Measurements from ENCODE around the gene ST6GAL2.
A peak's percentile ranks its signal among the peaks of the same experiment; 100 is the strongest.

Gene ST6GAL2, protein sequence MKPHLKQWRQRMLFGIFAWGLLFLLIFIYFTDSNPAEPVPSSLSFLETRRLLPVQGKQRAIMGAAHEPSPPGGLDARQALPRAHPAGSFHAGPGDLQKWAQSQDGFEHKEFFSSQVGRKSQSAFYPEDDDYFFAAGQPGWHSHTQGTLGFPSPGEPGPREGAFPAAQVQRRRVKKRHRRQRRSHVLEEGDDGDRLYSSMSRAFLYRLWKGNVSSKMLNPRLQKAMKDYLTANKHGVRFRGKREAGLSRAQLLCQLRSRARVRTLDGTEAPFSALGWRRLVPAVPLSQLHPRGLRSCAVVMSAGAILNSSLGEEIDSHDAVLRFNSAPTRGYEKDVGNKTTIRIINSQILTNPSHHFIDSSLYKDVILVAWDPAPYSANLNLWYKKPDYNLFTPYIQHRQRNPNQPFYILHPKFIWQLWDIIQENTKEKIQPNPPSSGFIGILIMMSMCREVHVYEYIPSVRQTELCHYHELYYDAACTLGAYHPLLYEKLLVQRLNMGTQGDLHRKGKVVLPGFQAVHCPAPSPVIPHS

GRCh38 chr2:106885971-106886915 lies at the start of gene ST6GAL2:
TSS of gene ST6GAL2 (minus strand) at chr2:106886167. CDS start at chr2:106843977, 42,190 bp downstream.
- DNase-seq = peak; percentile 59

GRCh38 chr2:106932644-106933043 lies 46.7 kb upstream of the ST6GAL2 start:
- no peak for DNase-seq

DNA sequence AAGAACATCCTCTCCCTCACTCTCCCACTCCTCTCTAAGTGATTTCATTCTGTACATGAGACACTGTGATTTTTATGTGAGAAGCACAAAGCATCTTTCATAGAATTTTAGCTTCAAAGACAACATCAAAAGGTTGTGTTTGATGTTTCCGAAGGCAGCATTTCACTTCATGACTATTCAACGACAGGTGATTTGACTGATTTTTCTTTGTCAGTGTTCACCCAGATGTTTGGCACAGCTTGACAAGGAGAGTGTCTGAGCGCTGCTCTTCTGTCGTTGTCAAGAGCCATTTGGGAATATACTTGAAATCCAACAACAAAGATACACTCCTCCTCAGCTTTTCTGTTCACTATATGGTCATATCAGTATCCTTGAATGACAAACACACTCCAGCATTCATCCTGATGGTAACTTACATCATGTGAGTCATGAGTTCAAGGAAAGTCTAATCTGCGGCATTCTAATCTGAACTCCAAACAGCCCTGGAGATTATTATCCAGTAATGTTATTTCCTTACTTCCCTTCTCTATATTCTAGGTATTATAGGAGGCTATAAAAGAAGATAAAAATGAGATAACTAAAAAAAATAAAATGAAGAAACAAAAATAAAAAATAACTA lies 45.9 kb upstream of the ST6GAL2 start:
- DNase-seq = no peak

GRCh38 chr2:106921451-106921850 lies 35.5 kb upstream of the ST6GAL2 start:
- DNase-seq = no peak

DNA sequence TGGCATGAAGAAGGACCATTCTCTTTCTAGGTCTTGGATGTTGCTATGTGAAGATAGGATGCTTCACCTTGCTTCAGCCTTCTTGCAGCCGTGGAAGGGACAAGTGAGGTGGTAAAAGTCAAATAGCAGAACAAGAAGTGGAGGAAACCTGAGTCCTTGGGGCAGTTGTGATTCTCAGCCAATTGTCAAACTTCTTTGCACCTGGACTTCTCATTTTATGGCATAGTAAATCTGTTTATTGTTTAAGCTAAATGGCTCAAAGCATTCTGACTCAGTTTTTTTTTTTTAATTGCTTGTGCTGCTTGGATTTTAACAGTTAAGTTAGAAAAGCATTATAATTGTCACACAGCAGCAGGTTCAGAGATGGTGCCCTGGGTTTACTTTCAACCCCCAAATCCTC lies 33.0 kb upstream of the ST6GAL2 start:
- peak; percentile 12 for DNase-seq

DNA sequence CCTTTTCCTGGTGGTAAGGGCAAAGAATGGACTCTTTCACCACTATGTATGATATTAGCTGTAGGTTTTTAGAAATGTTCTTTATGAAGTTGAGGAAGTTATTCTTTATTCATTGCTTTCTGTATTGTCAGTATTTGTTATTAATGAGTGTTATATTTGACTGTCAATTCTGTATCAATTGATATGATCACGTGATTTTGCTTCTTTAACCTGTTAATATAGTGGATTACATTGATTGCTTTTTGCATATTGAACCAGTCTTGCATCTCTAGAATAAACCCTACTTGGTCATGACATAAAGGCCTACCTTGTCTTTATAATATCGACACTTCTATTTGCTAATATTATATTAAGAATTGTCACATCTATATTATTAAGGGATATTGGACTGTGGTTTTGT lies 18.3 kb upstream of the ST6GAL2 start:
- DNase-seq = no peak

- no peak for DNase-seq
These were observed 14.0 kb upstream of the ST6GAL2 start for GRCh38 chr2:106899786-106900530.

DNA sequence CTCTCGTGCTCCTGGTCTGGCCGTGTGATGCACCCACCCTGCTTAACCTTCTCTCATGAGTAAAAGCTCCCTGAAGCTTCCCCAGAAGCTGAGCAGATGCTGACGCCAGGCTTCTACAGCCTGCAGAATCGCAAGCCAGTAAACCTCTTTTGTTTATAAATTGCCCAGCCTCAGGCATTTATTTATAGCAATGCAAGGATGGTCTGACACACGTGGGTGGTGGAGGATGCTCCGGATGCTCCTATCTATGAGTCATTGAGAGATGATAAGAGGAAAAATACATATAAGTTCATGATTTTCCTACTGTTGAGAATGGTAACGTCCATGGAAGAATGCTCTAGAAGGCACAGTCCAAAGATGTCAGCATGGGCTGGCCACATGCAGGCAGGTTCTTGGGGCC lies 8.6 kb upstream of the ST6GAL2 start:
- no peak for DNase-seq

DNA sequence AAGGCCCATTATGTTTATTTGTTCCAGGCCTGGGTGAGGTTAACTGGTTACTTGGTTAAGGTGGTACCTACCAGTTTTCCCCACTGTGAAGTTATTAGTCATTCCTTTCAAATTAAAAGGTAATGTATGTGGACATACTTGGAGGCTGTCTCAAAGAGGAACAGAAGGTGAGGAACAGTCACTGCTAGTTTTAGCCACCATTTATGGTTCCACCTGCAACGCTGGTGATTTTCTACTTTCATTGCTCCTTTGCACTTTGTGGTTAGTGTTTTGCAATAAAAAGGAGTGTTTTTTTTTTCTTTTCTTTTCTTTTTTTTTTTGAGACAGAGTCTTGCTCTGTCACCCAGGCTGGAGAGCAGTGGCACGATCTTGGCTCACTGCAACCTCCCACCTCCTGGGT lies 6.1 kb upstream of the ST6GAL2 start:
- DNase-seq = no peak

DNA sequence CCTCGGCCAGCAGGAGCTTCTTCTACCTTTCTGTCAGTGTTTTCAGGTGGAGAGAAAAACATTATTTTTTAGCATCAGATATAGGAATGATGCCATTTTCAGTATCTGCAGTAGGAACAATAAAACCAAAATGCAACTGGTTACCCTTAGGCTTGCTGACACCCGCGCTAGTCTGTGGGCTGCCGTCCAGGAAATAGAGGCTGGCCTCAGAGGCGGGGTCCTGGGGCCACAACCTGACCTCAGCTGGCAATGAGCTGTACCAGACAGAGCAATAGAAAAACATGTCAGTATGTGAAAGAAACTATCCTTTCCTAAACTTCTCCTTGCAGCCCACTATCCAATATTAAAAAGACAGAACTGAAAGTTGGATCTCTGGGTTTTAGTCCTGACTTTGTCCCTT lies 4.6 kb upstream of the ST6GAL2 start:
- DNase-seq = no peak

DNA sequence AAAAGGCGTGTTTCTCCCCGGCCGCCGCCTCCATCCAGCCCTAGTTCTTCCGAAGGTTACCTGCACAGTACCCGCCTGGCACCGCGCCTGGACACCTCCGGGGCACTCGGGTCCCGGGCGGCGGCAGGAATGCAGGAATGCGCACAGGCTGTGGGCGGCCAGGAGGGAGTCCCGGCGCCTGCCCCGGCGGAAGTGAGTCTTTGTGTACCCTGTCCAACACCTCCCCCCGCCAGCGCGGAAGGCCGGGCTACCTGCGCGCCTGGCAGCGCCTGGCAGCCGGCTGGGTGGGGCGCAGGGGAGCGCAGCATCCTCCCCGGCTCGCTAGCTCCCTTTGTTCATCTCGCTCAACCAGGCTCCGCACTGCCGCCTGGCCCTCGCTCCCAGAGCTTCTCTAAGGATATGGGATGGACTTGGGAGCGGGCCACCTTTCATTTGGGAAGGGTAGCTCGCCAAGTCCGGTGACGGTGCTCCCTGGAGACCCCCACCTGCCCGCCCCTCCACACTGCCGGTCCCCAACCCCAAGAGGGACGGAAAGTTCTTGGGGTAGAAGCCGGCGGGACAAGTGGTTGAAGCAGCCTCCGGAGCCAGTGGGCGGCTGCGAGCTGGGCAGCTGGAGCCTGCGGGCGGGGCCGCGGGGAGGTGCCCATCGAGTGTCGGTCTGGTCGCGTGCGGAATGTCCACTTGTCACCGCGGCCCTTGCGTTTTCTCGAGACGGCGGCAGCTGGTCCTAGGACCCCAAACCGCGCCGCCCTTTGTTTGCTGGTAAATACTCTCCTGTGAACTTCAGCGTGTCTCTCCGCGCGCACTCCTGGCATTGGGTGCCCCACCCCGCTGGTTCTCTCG lies 1.2 kb upstream of the ST6GAL2 start:
- peak; percentile 69 for DNase-seq

DNA sequence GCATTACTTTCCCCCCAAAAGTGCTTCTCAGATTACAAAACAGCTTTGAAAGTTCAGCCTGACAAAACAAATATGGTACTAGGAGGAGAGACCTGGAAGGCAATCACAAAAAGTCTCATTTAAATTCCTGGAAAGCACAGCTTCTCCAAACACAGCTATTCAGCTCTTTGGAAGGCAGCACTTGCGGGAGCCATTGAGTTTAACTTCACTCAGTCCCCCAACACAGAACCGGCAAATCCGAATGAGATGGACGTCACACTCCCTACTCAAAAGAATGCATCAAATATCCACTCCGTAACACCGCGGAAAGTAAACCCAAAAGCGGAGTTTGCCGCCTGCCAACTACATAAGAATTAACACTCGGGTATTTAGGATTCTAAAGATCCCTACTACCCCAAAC lies 638 bp downstream of the ST6GAL2 start:
- DNase-seq = peak; percentile 50

- peak; percentile 16 for DNase-seq
These were observed 3.3 kb downstream of the ST6GAL2 start for GRCh38 chr2:106882673-106883072.

DNA sequence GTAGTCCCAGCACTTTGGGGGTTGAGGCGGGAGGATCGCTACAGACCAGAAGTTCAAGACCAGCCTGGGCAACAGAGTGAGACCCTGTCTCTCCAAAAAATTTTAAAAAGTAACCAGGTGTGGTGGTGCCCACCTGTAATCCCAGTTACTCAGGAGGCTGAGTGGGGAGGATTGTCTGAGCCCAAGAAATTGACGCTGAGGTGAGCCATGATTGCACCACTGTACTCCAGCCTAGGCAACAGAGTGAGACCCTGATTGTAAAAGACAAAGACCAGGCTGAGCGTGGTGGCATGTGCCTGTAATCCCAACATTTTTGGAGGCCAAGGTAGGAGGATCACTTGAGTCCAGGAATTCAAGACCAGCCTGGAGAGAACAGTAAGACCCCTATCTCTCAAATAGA lies 7.8 kb downstream of the ST6GAL2 start:
- no peak for DNase-seq

- DNase-seq = no peak
These were observed 9.3 kb downstream of the ST6GAL2 start for GRCh38 chr2:106876699-106877098.

DNA sequence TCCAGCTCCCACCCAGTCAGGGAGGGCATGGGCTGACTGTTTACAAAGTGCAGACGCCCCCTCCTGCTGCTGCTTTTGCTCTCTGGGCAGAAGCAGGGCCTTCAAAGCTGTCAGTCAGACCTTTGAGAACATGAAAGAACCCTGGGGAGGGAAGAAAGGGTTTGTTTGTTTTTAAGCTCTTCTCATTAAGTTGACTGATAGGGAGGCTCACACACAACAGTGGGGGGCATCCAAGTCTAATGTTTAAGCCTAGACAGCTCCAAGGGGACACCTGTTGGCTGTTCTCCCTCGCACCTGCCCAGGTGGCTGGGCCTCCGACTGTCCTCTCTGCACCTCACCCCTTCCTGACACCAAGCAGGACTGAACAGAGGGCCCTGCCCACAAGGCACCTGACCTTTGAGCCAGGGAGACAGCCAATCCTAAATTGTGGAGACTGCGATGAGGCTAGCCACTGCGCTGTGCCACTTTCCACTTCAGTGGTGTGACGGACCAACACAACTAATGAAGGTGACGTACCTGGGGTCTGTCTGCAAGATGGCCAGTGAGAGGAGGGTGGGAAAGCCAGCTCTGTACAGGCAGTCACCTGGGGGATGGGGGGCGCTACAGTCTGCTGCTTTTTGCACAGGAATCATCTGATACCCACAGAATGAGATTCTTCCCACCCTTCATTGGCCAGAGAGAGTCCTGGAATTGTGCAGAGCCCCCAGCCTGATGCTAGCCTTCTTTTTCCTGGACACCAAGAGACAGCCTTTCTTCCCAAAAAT lies 16.3 kb downstream of the ST6GAL2 start:
- no peak for DNase-seq

GRCh38 chr2:106868275-106868674 lies 17.7 kb downstream of the ST6GAL2 start:
- DNase-seq = no peak

- no peak for DNase-seq
These were observed 18.6 kb downstream of the ST6GAL2 start for GRCh38 chr2:106867196-106867953.

DNA sequence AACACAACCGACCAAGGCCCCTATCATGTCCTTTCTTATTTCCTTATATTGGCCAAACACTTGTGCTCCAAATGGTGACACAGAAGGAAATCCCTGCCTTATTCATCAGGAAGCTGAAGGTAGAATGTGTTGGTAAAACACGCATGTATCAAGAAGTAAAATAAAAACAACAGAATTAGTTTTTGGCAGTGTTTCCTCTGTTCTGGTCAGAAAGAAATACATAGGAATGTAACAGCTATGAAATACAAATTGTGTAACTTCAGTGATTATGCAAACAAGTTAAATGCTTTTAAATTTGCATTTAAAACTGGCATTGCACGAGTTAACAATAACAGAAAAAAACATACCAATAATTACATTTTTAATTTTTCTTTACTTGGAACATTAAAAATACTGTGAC lies 19.3 kb downstream of the ST6GAL2 start:
- no peak for DNase-seq

GRCh38 chr2:106864051-106864450 lies 21.9 kb downstream of the ST6GAL2 start:
- DNase-seq = no peak

All from DMS79 treated with DMSO at 0.1 percent for 48 hours (cell line).